ENCODE measurements around the gene TAS2R40.
"Not testable (repeated sequence)": the region's sequence is repeated elsewhere in the genome, so short reads cannot be mapped to it uniquely, and the experiment has no call there.

Gene TAS2R40

GRCh38 chr7:143252006-143252405 is 30.2 kb downstream of the TAS2R40 start:
- DNase-seq: no peak

GRCh38 chr7:143255564-143255963 is 33.7 kb downstream of the TAS2R40 start:
- DNase-seq: no peak

DNA sequence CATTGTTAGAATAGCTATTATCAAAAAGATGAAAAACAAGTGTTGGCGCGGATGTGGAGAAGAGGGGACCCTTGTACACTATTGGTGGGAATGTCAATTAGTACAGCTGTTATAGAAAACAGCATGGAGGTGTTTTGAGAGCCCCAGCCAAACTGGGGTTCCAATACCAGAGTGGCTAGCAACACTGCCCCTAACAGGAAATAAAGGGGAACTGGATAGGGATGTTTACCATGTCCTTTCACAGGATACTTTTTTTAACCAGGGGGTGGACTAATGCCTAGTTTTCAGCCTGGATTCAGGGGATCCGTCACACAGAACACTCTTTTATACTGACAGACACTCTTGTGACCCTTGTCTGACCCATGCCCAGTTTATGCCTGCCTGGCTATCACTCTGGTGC is 34.5 kb downstream of the TAS2R40 start:
- DNase-seq: no peak

GRCh38 chr7:143256932-143257331 is 35.1 kb downstream of the TAS2R40 start:
- DNase-seq: no peak

DNA sequence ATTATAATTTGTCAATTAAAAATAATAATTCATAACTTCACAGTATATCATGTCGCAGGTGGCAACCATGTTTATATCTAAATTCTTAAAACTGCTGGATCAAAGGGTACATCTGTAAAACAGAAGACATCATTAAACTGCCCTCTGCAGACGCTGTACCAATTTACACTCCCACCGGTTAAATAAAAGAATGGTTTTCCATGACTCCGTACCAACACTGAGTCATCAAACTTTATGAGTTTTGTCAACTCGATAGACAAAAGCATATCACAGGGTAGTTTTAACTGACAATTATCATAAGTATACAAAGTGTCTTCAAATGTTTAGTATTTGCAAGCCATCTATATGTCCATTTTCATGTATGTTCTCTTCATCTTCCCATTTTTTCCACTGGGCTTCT is 35.7 kb downstream of the TAS2R40 start:
- no peak for DNase-seq

GRCh38 chr7:143258831-143259230 is 37.0 kb downstream of the TAS2R40 start:
- no peak for DNase-seq

DNA sequence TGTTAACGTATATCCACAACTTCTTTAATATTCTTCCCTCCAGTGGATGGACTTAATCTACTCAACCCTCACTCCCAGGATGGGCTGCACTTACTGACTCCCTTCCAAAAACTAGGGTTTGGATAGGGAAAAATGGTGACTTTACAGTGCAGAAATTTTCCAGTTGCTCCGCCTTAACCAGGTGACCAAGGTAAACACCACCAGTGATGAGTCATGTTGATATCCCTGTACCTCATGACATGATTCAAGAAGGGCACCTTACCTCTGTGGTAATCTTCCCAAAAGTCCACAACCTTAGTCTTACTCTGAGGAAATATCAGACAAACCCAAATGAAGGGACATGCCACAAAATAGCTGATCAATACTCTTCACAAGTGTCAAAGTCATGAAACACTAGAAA is 37.9 kb downstream of the TAS2R40 start:
- DNase-seq: no peak

- DNase-seq: no peak
Measured at GRCh38 chr7:143261901-143262300, 40.1 kb downstream of the TAS2R40 start.

DNA sequence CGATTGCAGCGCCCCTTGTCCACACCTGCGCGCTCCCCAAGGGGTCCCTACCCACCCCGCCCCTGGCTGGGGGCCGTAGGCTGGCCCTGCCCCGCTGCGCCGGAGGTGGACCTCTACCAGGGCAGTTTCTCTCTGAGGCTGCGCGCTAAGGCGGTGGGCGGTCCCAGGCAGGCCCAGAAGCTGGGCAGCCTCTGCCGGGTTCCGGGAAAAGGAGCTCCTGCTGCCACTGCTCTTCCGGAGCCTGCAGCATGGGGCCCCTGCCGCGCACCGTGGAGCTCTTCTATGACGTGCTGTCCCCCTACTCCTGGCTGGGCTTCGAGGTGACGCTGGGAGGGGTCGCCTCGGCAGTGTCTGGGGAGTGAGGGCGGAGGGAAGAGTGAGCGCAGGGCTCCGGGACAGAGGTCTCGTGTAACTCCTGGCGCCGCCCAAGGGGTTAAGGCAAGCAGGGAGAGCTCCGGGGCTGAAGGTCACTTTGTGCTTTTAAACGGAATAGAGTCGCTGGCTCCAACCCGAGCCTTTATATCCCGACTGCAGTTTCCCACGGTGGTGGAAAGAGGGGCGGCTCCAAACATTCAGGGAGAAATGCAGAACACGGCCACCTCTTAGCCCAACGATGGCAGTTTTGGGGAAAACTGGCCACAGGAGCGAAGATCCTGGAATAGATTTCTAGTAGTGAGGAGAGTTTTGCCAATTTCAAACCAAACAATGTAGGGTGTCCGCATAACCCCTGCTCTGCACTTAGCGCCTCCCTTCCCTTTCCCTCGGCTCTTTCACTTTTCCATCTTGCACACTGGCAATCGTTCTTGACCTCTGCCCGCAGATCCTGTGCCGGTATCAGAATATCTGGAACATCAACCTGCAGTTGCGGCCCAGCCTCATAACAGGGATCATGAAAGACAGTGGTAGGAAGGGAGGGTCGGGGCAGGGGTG is 41.7 kb downstream of the TAS2R40 start, which contains the start of gene GSTK1:
GSTK1 (plus strand) TSS at position 176 of the 930 bp plus-strand sequence; CDS start at position 249, 73 bp downstream.
- peak; percentile 90 for DNase-seq

DNA sequence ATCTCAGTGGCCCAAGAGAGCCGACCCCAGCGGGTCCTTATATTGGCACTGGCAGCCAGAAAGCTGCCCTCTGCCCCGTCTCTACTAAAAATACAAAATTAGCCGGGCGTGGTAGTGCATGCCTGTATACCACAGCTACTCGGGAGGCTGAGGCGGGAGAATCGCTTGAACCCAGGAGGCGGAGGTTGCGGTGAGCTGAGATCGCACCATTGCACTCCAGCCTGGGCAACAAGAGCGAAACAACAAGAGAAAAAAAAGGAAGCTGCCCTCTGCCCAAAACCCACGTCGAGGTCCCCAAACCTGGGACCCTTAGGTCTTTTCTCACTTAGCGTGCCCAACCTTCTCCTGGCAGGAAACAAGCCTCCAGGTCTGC is 42.3 kb downstream of the TAS2R40 start:
- not testable (repeated sequence) for DNase-seq

GRCh38 chr7:143265017-143265693 is 43.3 kb downstream of the TAS2R40 start:
- no peak for DNase-seq

DNA sequence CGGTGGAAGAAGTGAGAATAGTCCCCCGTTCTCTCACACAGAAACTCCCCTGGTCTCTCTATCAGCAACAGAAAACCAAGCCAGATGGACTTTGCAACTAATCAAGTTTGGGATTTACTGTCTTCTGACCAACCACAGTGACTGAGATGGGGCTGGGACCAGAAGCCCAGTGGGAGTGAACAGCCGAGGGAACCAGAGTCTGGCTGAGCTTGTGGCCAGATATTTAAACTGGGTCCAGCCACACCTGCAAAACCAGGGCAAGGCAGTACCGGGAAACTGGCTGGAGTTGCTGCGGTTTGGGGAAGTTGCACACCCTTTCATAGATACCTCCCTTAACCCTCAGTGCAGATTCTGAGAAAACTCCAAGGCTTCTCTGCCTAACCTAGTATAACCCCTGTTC is 47.4 kb downstream of the TAS2R40 start:
- DNase-seq: no peak

- DNase-seq: no peak
Measured at GRCh38 chr7:143271240-143271639, 49.4 kb downstream of the TAS2R40 start.

Data from femur (tissue), 1 donor.